K562 (cell line): ENCODE results near the gene BCL3. TPM values are rescaled to one million over a fixed set of nuclear protein-coding genes. Genes with fewer than 3 reads are reported as not detected.

Experiments
- ATF6 ChIP-seq: sonication (generic); formaldehyde crosslinking; IDR thresholded peaks from 2 replicates; pipeline ENCODE4 v1.4.0; 2020; ENCODE audit warnings: mild to moderate bottlenecking, missing genetic modification reagents
- COPS2 ChIP-seq: fragments of 450-650 bp; conservative IDR thresholded peaks from 2 replicates; pipeline ENCODE4 v1.6.1; 2016; ENCODE audit warnings: mild to moderate bottlenecking, moderate library complexity
- CREBBP ChIP-seq: IDR thresholded peaks from one replicate; pipeline ENCODE4 v1.6.1; 2012; ENCODE audit warnings: low read depth, mild to moderate bottlenecking, control low read depth, inconsistent platforms, low read length
- EP400 ChIP-seq: fragments of 450-650 bp; IDR thresholded peaks from 2 replicates; pipeline ENCODE4 v1.6.1; 2017; ENCODE audit warnings: antibody characterized with exemption, mild to moderate bottlenecking, moderate library complexity
- ETV6 ChIP-seq, 3 experiments: fragments of 150-350 bp in 1 of 3; sonication (generic) in 1 of 3; formaldehyde crosslinking in 1 of 3; IDR thresholded peaks; 2 replicates each; pipeline versions ENCODE4 v1.6.1 to v1.8.0; 2014 to 2022; ENCODE audit warnings: borderline replicate concordance in 2 of 3, low read depth in 2 of 3, antibody characterized with exemption in 1 of 3, low read length in 1 of 3, mild to moderate bottlenecking in 1 of 3, missing genetic modification reagents in 1 of 3
- GABPA ChIP-seq: fragments of 200-800 bp; sonication (Bioruptor generic); conservative IDR thresholded peaks from 2 replicates; pipeline ENCODE4 v1.6.1; 2016; ENCODE audit warnings: low read depth, missing genetic modification characterization, missing compliant biosample characterization
- HCFC1 ChIP-seq: IDR thresholded peaks from 2 replicates; pipeline ENCODE4 v1.6.1; 2012; ENCODE audit warnings: low read depth, low read length, improper control_type of control experiment
- NR2C2 ChIP-seq, 2 experiments: fragments of 200-800 bp in 1 of 2; sonication (Bioruptor generic) in 1 of 2; sonication (generic) in 1 of 2; formaldehyde crosslinking in 1 of 2; IDR thresholded peaks; 2 replicates each; pipeline versions ENCODE4 v1.6.1 to v1.8.0; 2016 to 2022; ENCODE audit warnings: mild to moderate bottlenecking in 1 of 2, missing compliant biosample characterization in 1 of 2, missing genetic modification characterization in 1 of 2, missing genetic modification reagents in 1 of 2
- PHB2 ChIP-seq: fragments of 450-650 bp; IDR thresholded peaks from 2 replicates; pipeline ENCODE4 v1.6.1; 2017; ENCODE audit warnings: low read depth
- POLR3G ChIP-seq: IDR thresholded peaks from 2 replicates; pipeline ENCODE4 v1.6.1; 2011; ENCODE audit not compliant: insufficient read length, insufficient replicate concordance; ENCODE audit errors: extremely low read depth
- SP1 ChIP-seq: sonication (generic); formaldehyde crosslinking; IDR thresholded peaks from 2 replicates; pipeline ENCODE4 v1.8.1; 2022; ENCODE audit warnings: mild to moderate bottlenecking, missing genetic modification reagents
- TAL1 ChIP-seq: fragments of 450-650 bp; IDR thresholded peaks from 2 replicates; pipeline ENCODE4 v1.6.1; 2016; ENCODE audit warnings: mild to moderate bottlenecking
- TFAM ChIP-seq: fragments of 250-450 bp; sonication (Bioruptor Pico); conservative IDR thresholded peaks from 2 replicates; pipeline ENCODE4 v1.5.0; 2021; ENCODE audit warnings: mild to moderate bottlenecking, moderate library complexity
- ZBTB7A ChIP-seq: IDR thresholded peaks from 2 replicates; pipeline ENCODE4 v1.6.1; 2011; ENCODE audit warnings: low read depth, mild to moderate bottlenecking, low read length, moderate library complexity, borderline replicate concordance; ENCODE audit not compliant: control insufficient read depth
- ZNF140 ChIP-seq: fragments of 250-450 bp; sonication (Bioruptor Pico); IDR thresholded peaks from 2 replicates; pipeline ENCODE4 v1.8.0; 2021; ENCODE audit warnings: moderate library complexity, mild to moderate bottlenecking, inconsistent platforms
- ZNF384 ChIP-seq: IDR thresholded peaks from 2 replicates; pipeline ENCODE4 v1.6.1; 2012; ENCODE audit warnings: low read depth, low read length, improper control_type of control experiment
- ZNF583 ChIP-seq: fragments of 250-450 bp; sonication (Bioruptor Pico); IDR thresholded peaks from 2 replicates; pipeline ENCODE4 v1.4.0; 2020
- polyA plus RNA-seq, 8 experiments: library from polyadenylated mRNA; depleted of rRNA in 4 of 8; stranded (reverse) in 5 of 8; unstranded in 3 of 8; fragments of >200 nt; fragmentation: Nextera tagmentation in 2 of 8; fragmentation: Illumina TruSeq in 1 of 8; extraction: Ambion mirVana in 2 of 8; extraction: Trizol in 1 of 8; gene quantifications; 2 replicates each; pipeline versions ENCODE4 v1.2.1 to v1.2.3, GENCODE V29; 2011 to 2014; ENCODE audit warnings: inconsistent platforms in 1 of 8, missing spikeins in 1 of 8
- total RNA-seq, 7 experiments: library from RNA; depleted of rRNA in 6 of 7; stranded (reverse); fragments of >200 nt in 6 of 7; fragmentation: Illumina TruSeq in 2 of 7; extraction: Trizol in 2 of 7; gene quantifications; 2 replicates each; pipeline versions ENCODE4 v1.2.1 to v1.2.3, GENCODE V29; 2011 to 2021; ENCODE audit warnings: low replicate concordance in 1 of 7
- TF ChIP-seq, protein P1 (sequence below): sonication (generic); formaldehyde crosslinking; IDR thresholded peaks from 2 replicates; pipeline ENCODE4 v1.5.0; 2020; ENCODE audit warnings: missing genetic modification reagents
- TF ChIP-seq, protein P2 (sequence below): sonication (generic); formaldehyde crosslinking; IDR thresholded peaks from 2 replicates; pipeline ENCODE4 v1.8.0; 2023; ENCODE audit warnings: missing genetic modification reagents, mild to moderate bottlenecking, borderline replicate concordance

BCL3 gene
- total and polyA plus RNA-seq, 9 of the 15 experiments (the other 6 are each of a cell fraction or from before 2014, with no cell fraction given) = 0.03 to 2.4 (median 0.50) TPM; not detected in 1

GRCh38 chr19:44752816-44753625 is 4.5 kb downstream of the BCL3 start (continued):
- TF ChIP-seq ATF6 (CRISPR knock-in tag) (peak; percentile 72; the same call in 1 of the 2 replicates), ZBTB7A (peak; percentile 73), HCFC1 (no peak; the same call in 1 of the 2 replicates), CREBBP (no peak), ZNF384 (0 out of 2 replicates have a peak, but pooled peaks have one; percentile 31), EP400 (peak; percentile 71; the same call in 1 of the 2 replicates), ZNF140 (CRISPR knock-in tag) (no peak), TFAM (CRISPR knock-in tag) (no peak), ETV6 (IDR thresholded peaks at IDR 0.05; ENCODE audit: borderline replicate concordance in 1 of 2, low read depth in 2 of 2, low read length in 1 of 2) (peak; percentile 78 to 95), ETV6 (CRISPR knock-in tag; IDR thresholded peaks at IDR 0.05; ENCODE audit: borderline replicate concordance) (no peak), GABPA (peak; percentile 72), COPS2 (no peak), POLR3G (no peak), TAL1 (peak; percentile 81), SP1 (peak; percentile 28; the same call in 1 of the 2 replicates), ZNF583 (CRISPR knock-in tag) (no peak), NR2C2 (CRISPR knock-in tag; IDR thresholded peaks at IDR 0.05) (no peak), NR2C2 (tag; IDR thresholded peaks at IDR 0.05) (peak; percentile 66; the same call in 1 of the 2 replicates), PHB2 (no peak)
- TF ChIP-seq, protein P1, sequence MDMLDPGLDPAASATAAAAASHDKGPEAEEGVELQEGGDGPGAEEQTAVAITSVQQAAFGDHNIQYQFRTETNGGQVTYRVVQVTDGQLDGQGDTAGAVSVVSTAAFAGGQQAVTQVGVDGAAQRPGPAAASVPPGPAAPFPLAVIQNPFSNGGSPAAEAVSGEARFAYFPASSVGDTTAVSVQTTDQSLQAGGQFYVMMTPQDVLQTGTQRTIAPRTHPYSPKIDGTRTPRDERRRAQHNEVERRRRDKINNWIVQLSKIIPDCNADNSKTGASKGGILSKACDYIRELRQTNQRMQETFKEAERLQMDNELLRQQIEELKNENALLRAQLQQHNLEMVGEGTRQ (CRISPR knock-in tag) = no peak
- TF ChIP-seq, protein P2, sequence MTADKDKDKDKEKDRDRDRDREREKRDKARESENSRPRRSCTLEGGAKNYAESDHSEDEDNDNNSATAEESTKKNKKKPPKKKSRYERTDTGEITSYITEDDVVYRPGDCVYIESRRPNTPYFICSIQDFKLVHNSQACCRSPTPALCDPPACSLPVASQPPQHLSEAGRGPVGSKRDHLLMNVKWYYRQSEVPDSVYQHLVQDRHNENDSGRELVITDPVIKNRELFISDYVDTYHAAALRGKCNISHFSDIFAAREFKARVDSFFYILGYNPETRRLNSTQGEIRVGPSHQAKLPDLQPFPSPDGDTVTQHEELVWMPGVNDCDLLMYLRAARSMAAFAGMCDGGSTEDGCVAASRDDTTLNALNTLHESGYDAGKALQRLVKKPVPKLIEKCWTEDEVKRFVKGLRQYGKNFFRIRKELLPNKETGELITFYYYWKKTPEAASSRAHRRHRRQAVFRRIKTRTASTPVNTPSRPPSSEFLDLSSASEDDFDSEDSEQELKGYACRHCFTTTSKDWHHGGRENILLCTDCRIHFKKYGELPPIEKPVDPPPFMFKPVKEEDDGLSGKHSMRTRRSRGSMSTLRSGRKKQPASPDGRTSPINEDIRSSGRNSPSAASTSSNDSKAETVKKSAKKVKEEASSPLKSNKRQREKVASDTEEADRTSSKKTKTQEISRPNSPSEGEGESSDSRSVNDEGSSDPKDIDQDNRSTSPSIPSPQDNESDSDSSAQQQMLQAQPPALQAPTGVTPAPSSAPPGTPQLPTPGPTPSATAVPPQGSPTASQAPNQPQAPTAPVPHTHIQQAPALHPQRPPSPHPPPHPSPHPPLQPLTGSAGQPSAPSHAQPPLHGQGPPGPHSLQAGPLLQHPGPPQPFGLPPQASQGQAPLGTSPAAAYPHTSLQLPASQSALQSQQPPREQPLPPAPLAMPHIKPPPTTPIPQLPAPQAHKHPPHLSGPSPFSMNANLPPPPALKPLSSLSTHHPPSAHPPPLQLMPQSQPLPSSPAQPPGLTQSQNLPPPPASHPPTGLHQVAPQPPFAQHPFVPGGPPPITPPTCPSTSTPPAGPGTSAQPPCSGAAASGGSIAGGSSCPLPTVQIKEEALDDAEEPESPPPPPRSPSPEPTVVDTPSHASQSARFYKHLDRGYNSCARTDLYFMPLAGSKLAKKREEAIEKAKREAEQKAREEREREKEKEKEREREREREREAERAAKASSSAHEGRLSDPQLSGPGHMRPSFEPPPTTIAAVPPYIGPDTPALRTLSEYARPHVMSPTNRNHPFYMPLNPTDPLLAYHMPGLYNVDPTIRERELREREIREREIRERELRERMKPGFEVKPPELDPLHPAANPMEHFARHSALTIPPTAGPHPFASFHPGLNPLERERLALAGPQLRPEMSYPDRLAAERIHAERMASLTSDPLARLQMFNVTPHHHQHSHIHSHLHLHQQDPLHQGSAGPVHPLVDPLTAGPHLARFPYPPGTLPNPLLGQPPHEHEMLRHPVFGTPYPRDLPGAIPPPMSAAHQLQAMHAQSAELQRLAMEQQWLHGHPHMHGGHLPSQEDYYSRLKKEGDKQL (CRISPR knock-in tag) = no peak
